IMR-90 (cell line): Measurements from ENCODE around the gene SPCS3.

Experiments used
- CEBPB ChIP-seq: IDR thresholded peaks from 2 replicates; pipeline ENCODE4 v1.6.1; 2012; ENCODE audit warnings: low read depth, low read length, improper control_type of control experiment
- CTCF ChIP-seq: conservative IDR thresholded peaks from 2 replicates; pipeline ENCODE4 v1.5.1; 2012; ENCODE audit warnings: mild to moderate bottlenecking, low read depth, low read length, improper control_type of control experiment
- FOS ChIP-seq: fragments of 150-350 bp; IDR thresholded peaks from 2 replicates; pipeline ENCODE4 v1.6.1; 2016; ENCODE audit warnings: low read depth, low read length
- MAZ ChIP-seq: IDR thresholded peaks from 2 replicates; pipeline ENCODE4 v1.6.1; 2012; ENCODE audit warnings: low read depth, mild to moderate bottlenecking, low read length, improper control_type of control experiment, moderate library complexity, borderline replicate concordance
- MXI1 ChIP-seq: IDR thresholded peaks from 2 replicates; pipeline ENCODE4 v1.6.1; 2012; ENCODE audit warnings: low read depth, mild to moderate bottlenecking, low read length, moderate library complexity, borderline replicate concordance
- POLR2A ChIP-seq: IDR thresholded peaks from 2 replicates; pipeline ENCODE4 v1.6.1; 2012; ENCODE audit warnings: mild to moderate bottlenecking, low read depth, low read length
- SMC3 ChIP-seq: fragments of 150-350 bp; IDR thresholded peaks from 2 replicates; pipeline ENCODE4 v1.6.1; 2016; ENCODE audit warnings: low read depth, mild to moderate bottlenecking, antibody characterized with exemption, low read length, moderate library complexity

DNA sequence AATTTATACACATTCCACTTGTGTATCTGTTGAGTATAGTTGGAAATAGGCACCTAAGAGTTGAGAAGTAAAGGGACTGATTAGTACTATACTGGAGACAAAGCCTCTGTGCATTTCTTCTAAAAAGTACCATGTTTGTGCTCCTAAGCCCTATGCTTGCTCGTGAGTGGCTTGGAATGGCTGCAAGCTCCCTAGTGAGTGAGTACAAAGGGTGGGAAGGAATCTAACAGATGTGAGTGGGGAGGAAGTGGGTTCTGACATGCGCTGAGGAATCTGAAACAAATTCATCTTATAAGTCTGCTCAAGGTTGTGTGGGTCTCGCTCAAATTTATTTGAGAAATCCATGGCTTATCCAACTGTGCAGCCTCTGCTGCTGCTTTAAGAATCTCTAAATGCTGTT lies 13.3 kb downstream of the SPCS3 start:
- no peak for TF ChIP-seq CTCF
- no peak for TF ChIP-seq MAZ
- no peak for TF ChIP-seq CEBPB
- no peak for TF ChIP-seq POLR2A
- TF ChIP-seq SMC3: no peak
- no peak for TF ChIP-seq FOS
- TF ChIP-seq MXI1: no peak
